Transverse colon (tissue), 3 donors: ENCODE data around the gene CST4.

ENCODE experiments used
- CTCF ChIP-seq, 5 experiments: fragments of 200-600 bp in 3 of 5; fragments of 450-650 bp in 2 of 5; sonication (generic) in 3 of 5; IDR thresholded peaks; 1 replicate in 2 of 5; 2 replicates in 3 of 5; pipeline ENCODE4 v1.5.1; 2016 to 2017; ENCODE audit warnings: antibody characterized with exemption in 5 of 5, inconsistent platforms in 3 of 5, mild to moderate bottlenecking in 2 of 5, moderate library complexity in 1 of 5
- POLR2A ChIP-seq: fragments of 450-650 bp; IDR thresholded peaks from one replicate; pipeline ENCODE4 v1.6.1; 2016; ENCODE audit warnings: antibody characterized with exemption, mild to moderate bottlenecking, moderate library complexity

DNA sequence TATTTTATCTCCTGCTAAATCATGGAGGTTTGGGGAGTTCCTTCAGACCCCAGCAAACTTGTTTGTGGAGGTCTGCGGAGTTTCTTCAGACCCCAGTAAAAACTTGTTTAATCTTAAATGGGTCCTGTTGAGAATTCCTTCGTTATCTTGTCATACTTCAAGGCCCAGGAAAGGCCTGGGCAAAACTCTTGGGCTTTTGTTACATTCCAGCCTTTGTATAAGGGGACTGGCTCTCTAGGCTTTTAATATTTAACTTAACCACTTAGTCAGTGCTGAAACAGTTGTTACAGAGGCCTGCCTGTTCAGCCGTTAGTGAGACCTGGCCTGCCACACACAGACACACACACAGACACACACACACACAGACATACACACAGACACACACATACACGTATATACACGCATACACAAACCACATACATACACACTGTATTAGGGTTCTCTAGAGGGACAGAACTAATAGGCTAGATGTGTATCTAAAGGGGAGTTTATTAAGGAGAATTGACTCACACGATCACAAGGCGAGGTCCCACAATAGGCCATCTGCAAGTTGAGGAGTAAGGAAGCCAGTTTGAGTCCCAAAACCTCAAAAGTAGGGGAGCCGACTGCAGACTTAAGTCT lies 29.7 kb downstream of the CST4 start:
- no peak for TF ChIP-seq CTCF (IDR thresholded peaks at IDR 0.05)
- TF ChIP-seq POLR2A, result no peak
